Lower lobe of right lung (tissue), 2 donors: ENCODE results near the gene INPP5A. TPM values are rescaled to one million over a fixed set of nuclear protein-coding genes. Genes with fewer than 3 reads are reported as not detected.

ENCODE experiments used
- ATAC-seq, 2 donors: fragments of 200-7000 bp; cut with Tn5 transposase; one replicate each; pipeline ENCODE4 v1.9.1; 2020 to 2022; ENCODE audit warnings: mild to moderate bottlenecking in 2 of 2, moderate library complexity in 2 of 2
- DNase-seq: peaks from one replicate; pipeline ENCODE4 v3.0.0-alpha.2; 2020
- H3K27ac ChIP-seq: fragments of 200-600 bp; one replicate; pipeline ENCODE4 v1.8.0; 2022
- H3K27me3 ChIP-seq: fragments of 200-600 bp; one replicate; pipeline ENCODE4 v1.8.0; 2022; ENCODE audit warnings: low read depth
- H3K36me3 ChIP-seq: fragments of 200-600 bp; one replicate; pipeline ENCODE4 v1.8.0; 2022; ENCODE audit warnings: mild to moderate bottlenecking
- H3K4me1 ChIP-seq: fragments of 200-600 bp; one replicate; pipeline ENCODE4 v1.8.0; 2022
- H3K4me3 ChIP-seq: fragments of 200-600 bp; one replicate; pipeline ENCODE4 v1.8.0; 2022; ENCODE audit warnings: mild to moderate bottlenecking
- H3K9me3 ChIP-seq: fragments of 200-600 bp; one replicate; pipeline ENCODE4 v1.8.0; 2022
- intact Hi-C: fragments of 100-400 bp; cut with DNase I; formaldehyde crosslinking; loops from one replicate; pipeline ENCODE4 v1.11.0; 2022
- total RNA-seq: library from RNA; stranded (reverse); fragmentation: NEBNext Ultra II Directional; extraction: Animal tissue kit (Norgen Biotek cat#: 25700); gene quantifications from one replicate; pipeline ENCODE4 v1.2.1, GENCODE V29; 2021
- TF ChIP-seq, protein P1 (sequence below): fragments of 200-600 bp; IDR thresholded peaks from one replicate; pipeline ENCODE4 v1.8.0; 2022; ENCODE audit warnings: antibody characterized with exemption, mild to moderate bottlenecking
- donor health status: DM: no; HTN: yes; CAD: no; lungs with severe emphysema.

Gene INPP5A
- total RNA-seq, 1 donor from 2014 or later: 34.1 TPM

DNA sequence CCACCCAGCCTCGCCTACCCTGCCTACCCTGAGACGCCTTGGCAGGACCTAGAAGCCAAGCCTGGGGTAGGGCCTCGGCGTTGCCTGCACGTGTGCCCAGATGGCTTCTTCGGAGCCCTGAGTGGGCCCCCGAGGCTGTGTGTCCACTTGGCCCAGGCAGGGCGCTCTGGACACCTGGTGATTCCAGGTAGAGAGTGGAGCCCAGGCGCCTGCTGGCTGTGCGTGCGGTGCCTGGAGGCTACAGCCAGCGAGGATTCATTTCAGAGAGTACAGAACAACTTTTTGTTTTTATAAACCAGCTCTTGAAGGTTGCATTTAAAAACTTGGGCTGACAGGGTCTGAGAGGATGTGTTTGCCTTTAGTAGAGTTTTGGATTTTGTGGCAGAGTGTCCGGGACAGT lies 208.4 kb downstream of the INPP5A start:
- ATAC-seq (no peak), DNase-seq (no peak)
- Histone ChIP-seq H3K27me3 (no peaks in the 10 kb centered on the region), H3K4me3 (no peak overlapping the region), H3K36me3 (peaks cover 22% of the 10 kb centered on the region), H3K27ac (no peak overlapping the region), H3K9me3 (no peaks in the 10 kb centered on the region), H3K4me1 (no peaks in the 10 kb centered on the region)
- intact Hi-C loops: no loop called here
- TF ChIP-seq, protein P1, sequence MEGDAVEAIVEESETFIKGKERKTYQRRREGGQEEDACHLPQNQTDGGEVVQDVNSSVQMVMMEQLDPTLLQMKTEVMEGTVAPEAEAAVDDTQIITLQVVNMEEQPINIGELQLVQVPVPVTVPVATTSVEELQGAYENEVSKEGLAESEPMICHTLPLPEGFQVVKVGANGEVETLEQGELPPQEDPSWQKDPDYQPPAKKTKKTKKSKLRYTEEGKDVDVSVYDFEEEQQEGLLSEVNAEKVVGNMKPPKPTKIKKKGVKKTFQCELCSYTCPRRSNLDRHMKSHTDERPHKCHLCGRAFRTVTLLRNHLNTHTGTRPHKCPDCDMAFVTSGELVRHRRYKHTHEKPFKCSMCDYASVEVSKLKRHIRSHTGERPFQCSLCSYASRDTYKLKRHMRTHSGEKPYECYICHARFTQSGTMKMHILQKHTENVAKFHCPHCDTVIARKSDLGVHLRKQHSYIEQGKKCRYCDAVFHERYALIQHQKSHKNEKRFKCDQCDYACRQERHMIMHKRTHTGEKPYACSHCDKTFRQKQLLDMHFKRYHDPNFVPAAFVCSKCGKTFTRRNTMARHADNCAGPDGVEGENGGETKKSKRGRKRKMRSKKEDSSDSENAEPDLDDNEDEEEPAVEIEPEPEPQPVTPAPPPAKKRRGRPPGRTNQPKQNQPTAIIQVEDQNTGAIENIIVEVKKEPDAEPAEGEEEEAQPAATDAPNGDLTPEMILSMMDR: no peak

DNA sequence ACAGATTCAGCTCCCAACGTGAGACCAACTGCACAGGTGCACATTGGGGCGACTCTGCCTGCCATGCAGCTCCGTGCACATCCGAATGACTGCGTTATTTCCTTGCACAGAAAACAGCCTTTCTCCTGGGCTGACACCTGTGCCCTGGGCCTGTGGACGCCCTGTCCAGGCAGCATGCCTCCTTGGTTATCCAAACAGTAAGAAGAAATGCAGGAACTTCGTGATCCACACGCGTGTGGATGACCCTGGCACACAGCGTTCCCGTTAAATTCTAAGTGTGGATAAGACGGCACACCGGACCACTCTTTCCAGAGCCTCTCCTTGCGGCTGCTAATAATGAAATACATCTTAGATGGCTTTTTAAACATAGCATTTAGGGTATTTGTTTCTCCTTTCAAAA lies 208.8 kb downstream of the INPP5A start:
- H3K4me1 ChIP-seq: no peaks in the 10 kb centered on the region
- H3K27me3 ChIP-seq: no peaks in the 10 kb centered on the region
- H3K9me3 ChIP-seq: no peaks in the 10 kb centered on the region
- DNase-seq (no peak), ATAC-seq (no peak)
- intact Hi-C loops: no loop called here
- no peak overlapping the region for H3K27ac ChIP-seq
- TF ChIP-seq, protein P1: no peak
- no peak overlapping the region for H3K4me3 ChIP-seq
- H3K36me3 ChIP-seq: peaks cover 26% of the 10 kb centered on the region

DNA sequence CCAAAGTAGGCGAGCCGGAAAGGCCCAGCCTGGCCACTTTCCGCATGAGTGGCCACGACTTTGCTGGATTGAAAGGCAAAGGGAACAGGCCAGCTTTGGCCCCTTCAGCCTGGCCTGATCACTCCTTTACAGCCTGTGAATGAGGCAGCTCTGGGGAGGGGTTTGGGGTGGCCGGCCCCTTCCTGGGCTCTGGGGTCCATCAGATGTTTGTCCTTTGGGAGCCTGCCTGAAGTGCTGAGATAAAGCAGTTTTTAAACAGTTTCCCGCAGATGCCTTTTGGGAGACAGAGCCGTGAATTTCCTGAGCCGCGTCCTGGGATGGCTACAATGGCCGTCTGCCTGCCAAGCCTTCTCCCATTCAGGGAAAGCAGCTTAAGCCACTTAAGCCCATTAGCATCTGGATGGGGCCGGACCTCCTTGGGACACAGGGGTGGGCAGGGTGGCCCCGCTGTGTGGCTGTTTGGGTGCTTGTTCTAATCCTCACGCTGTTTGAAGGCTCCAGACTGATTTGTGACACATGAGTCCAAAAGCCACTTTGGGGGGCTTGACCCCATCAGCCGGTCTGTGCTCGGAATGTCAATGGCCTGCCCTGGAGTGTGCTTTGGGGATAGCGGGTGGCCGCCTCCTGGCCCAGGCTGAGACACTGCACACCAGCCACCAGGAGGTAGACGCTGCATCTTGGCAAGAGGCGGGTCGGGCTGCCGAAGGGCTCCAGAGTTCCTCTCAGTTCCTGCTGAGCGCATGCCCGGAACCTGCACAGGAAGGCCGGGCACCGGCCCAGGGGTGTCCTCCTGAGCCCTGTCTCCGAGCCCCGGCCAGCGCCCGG lies 209.4 kb downstream of the INPP5A start:
- intact Hi-C loops: no loop called here

DNA sequence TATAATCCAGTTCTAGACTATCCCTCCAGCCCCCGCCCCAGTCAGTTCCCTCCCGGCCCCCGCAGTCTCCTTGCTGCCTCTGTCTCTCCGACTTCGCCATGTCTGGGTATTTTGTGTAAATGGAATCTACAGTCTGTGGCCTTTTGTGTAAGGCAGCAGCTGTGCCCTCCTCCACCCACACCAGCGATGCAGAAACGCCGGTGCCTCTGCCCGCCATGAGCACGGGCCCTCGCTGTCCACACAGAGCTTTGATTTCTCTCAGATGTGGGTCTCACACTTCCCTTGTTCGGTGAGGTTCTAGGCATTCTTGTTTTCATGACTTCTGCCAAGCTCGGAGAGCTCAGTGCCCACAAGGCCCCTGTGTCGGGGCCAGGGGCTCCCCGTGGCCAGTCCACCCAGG lies 210.5 kb downstream of the INPP5A start:
- ATAC-seq: no peak
- no peak for DNase-seq
- no peak overlapping the region for H3K27ac ChIP-seq
- no peaks in the 10 kb centered on the region for H3K9me3 ChIP-seq
- no peak overlapping the region for H3K4me3 ChIP-seq
- intact Hi-C loops: no loop called here
- TF ChIP-seq, protein P1: no peak
- no peaks in the 10 kb centered on the region for H3K4me1 ChIP-seq
- peaks cover 29% of the 10 kb centered on the region for H3K36me3 ChIP-seq
- H3K27me3 ChIP-seq: no peaks in the 10 kb centered on the region

More for the DNA sequence above, 209.4 kb downstream of the INPP5A start:
- H3K36me3 ChIP-seq: peaks cover 24% of the 10 kb centered on the region
- DNase-seq (no peak), ATAC-seq (no peak)
- no peaks in the 10 kb centered on the region for H3K27me3 ChIP-seq
- H3K4me3 ChIP-seq: no peak overlapping the region
- H3K4me1 ChIP-seq: no peaks in the 10 kb centered on the region
- TF ChIP-seq, protein P1: no peak
- H3K9me3 ChIP-seq: no peaks in the 10 kb centered on the region
- no peak overlapping the region for H3K27ac ChIP-seq

DNA sequence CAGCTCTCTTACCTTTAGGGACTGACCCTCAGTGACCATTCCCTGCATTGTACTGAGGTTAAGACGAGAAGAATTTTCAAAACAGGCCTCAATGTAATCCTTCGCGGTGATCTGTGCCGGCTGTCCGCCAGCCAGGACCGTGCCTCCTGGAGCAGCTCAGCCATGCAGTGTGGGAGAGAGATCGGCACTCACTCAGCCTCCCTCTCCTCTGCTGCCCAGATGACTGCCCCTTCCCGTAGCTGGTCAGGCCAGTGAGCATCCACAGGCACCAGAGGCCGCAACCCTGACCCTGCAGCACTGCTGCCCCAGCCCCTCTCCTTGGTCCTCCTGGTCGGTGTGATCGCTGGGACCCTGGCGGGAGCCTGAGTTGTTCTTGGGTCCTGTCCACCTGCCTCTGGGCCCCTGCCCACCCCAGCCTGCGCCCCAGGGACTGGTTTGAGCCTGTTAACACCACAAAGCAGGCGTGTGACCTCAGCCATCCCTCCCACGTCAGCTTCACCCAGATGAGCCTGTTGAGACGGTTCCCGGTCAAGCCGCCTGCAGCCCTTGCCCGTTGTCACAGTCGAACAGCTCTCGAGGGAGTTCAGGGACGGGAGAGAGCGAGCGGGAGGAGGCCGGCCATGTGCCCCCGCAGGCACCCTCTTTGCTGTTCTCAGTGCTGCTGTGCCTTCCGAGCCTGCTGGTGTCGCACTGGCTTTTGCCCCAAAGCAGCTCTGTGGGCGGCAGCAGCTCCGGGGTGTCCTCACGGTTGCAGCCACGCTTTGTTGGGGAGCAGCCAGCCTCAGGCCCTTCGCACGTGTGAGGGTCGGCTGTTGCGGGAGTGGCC lies 211.2 kb downstream of the INPP5A start:
- DNase-seq (no peak), ATAC-seq (no peak)
- Histone ChIP-seq H3K27ac (no peak overlapping the region), H3K4me1 (no peaks in the 10 kb centered on the region), H3K4me3 (no peak overlapping the region), H3K27me3 (no peaks in the 10 kb centered on the region), H3K9me3 (no peaks in the 10 kb centered on the region), H3K36me3 (peaks cover 35% of the 10 kb centered on the region)
- intact Hi-C loops: no loop called here
- TF ChIP-seq, protein P1: no peak
